ENCODE results near the gene NTSR1.

DNA sequence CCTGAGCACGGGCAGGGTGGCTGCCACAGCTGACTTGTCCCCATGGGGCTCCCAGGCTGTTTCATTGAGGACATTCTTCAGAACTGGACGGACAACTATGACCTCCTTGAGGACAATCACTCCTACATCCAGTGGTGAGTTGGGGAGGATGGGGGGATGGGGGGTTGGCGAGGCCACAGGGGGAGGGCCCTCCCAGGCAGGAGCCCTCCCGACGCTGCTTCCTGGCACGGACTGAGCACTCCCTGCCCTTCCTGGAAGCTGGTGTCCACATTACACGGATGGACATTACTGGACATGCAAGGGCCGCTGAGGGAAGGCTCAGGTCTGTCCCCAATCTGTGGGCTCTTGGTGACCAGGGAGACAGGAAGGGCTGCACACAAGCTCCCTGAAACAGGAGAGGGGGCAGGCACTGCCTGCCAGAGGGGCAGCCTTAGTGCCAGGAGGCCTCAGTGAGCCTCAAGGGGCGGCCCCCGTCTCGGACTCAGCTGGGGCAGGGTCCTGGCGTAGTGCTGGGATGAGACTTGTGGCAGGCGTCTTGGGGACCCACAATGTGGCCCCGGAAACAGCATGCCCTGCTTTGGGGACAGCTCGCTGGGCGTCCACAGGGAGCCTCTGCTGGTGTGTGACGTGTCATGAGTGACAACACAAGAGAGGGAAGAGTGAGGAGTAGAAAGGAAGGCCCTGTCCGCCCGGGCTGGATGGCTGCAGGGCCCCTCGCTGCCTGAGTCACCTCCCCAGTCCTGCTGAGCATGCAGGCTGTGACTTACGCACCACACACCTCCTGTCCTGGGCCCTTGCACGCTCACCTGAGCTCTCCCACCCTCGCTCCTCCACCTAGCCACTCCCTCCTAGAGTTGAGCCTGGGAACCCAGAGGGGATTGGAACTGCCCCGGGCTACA is 101.1 kb downstream of the NTSR1 start:
- TF ChIP-seq, protein P1, sequence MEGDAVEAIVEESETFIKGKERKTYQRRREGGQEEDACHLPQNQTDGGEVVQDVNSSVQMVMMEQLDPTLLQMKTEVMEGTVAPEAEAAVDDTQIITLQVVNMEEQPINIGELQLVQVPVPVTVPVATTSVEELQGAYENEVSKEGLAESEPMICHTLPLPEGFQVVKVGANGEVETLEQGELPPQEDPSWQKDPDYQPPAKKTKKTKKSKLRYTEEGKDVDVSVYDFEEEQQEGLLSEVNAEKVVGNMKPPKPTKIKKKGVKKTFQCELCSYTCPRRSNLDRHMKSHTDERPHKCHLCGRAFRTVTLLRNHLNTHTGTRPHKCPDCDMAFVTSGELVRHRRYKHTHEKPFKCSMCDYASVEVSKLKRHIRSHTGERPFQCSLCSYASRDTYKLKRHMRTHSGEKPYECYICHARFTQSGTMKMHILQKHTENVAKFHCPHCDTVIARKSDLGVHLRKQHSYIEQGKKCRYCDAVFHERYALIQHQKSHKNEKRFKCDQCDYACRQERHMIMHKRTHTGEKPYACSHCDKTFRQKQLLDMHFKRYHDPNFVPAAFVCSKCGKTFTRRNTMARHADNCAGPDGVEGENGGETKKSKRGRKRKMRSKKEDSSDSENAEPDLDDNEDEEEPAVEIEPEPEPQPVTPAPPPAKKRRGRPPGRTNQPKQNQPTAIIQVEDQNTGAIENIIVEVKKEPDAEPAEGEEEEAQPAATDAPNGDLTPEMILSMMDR (IDR thresholded peaks at IDR 0.05): no peak
- TF ChIP-seq POLR2A (IDR thresholded peaks at IDR 0.05): no peak

Data from right lobe of liver (tissue), 4 donors.